Inflammatory macrophage (primary cell): ENCODE data around the gene COQ6.
"Not testable (repeated sequence)": the region's sequence is repeated elsewhere in the genome, so short reads cannot be mapped to it uniquely, and the experiment has no call there.

ENCODE experiments used
- DNase-seq, 2 donors: peaks; one replicate each; pipeline ENCODE4 v3.0.0-alpha.2; 2020 to 2022

The COQ6 gene

DNA sequence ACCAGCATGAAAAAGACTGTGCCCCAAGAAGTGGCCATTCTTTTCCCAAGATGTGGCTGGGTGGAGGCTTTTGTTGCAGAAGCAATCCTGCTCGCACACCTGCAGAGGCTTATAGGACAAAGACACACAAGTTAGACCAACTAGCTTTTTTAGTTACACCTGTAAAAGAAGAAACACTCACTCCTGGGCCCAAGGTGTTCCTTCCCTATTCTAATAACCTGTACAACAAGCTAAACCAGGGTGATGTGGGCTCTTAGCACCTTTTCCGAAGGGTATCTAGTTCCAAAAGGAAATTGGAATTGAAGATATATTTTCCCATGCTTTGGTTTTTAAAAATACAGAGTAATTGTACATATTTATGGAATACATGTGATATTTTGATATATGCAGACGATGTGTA lies 38.0 kb downstream of the COQ6 start:
- DNase-seq, result no peak

GRCh38 chr14:73988656-73989055 lies 38.6 kb downstream of the COQ6 start:
- not testable (repeated sequence) for DNase-seq

DNA sequence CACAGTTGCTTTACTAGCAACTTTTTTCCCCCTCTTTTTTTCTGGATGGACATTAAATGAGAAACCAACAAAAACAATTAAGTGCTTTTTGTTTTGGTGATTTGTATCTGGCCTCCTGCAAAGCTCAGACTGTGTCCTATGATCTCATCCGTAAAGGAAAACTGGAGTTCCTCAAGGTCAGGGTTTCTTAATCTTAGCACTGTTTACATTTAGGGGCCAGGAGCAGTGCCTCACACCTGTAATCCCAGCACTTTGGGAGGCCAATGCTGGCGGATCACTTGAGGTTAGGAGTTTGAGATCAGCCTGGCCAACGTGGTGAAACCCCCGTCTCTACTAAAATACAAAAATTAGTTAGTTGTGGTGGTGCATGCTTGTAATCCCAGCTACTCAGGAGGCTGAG lies 41.0 kb downstream of the COQ6 start:
- no peak for DNase-seq

DNA sequence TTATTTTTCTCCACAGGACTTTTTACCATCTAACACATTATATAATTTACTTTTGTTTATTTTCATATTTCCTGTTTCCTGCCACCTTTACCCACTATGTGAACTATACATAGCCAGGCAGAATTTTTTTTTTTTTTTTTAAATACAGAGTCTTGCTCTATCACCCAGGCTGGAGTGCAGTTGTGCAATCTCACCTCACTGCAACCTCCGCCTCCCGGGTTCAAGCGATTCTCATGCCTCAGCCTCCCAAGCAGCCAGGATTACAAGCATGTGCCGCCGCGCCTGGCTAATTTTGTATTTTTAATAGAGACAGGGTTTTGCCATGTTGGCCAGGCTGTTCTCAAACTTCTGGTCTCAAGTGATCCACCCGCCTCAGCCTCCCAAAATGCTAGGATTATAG lies 44.8 kb downstream of the COQ6 start:
- not testable (repeated sequence) for DNase-seq

DNA sequence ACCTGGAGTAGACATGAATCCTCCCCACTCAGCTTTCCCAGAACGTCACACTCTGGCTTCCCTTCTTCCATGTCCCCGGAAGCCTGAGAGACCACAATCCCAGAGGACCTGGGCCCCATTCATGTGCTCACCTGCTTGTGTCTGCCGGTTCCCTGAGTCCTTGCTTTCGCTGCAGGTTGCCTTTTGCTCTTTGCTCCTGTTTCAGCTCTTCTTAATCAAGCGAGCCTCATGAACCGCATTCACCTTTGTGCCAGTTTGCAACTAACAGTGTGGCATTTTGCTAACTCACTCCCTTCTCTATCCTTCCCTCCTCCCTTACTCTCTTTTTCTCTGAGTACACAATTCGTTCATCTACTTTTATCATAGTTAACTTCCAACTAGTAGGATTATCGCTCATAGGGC lies 45.9 kb downstream of the COQ6 start:
- DNase-seq, result no peak

- DNase-seq, result no peak
Measured at GRCh38 chr14:73996731-73997107, 46.6 kb downstream of the COQ6 start.

- no peak for DNase-seq
Measured at GRCh38 chr14:73997108-73997943, 47.2 kb downstream of the COQ6 start.

GRCh38 chr14:73997944-73998447 lies 47.9 kb downstream of the COQ6 start:
- DNase-seq, result no peak

DNA sequence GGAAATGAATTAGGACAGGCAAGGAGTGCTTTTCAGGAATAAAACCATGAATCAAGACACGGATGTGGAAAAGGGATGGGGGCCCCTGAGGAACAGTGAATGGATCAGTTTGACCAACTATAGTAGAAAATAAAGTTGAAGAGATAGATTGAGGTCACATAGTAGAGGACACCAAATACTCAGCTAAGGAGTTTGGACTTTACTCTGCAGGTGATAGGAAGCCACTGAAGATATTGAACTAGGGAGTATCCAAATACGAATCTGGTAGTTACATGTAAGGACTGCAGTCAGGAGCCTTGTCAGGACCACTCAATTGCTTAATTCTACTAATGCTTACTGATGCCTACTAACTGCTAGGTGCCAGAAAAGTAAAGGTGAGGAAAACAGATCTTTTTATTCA lies 48.6 kb downstream of the COQ6 start:
- DNase-seq, result no peak

DNA sequence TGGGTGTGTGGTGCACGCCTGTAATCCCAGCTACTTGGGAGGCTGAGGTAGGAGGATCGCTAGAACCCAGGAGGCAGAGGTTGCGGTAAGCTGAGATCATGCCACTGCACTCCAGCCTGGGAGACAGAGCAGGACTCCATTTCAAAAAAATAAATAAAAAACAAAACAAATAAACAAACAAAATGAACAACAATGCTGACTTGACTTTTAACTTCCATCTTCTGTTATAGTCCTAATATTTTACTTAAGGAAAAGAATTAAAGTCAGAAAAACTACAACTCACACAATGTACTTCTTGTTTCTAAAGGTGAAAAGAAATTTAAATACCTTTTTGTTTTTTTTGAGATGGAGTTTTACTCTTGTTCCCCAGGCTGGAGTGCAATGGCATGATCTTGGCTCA lies 55.6 kb downstream of the COQ6 start:
- DNase-seq, result not testable (repeated sequence)

DNA sequence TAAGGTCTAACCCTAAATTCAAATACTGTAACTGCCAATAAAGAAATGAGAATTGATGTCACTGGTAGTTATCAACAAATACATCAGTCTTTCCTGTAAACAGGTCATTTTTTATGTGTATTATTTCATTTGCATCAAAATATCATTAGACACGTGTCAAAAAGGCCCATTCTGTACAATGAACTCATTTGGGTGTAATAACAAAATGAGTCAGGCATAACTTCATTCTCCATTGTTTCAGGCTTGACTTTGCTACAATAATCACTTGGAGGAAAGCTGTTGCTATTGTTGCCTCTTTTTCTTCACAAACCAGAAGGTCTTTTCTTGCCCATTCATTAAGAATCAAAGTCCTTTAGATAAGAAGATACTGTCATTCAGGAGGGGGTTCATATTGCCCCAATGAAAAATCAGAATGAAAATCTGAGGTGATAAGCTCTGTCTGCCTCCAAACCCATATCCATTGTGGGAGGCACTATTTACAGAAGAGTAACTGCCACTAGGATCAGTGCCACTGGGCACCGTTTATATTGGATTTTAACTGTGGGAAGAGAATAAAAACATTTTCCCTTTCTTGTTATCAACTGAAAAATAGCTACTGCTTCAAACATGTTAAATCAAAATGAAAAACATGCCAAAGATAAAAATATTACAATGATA lies 58.9 kb downstream of the COQ6 start:
- DNase-seq, result no peak
